C4-2B (cell line): ENCODE measurements around the gene PLEKHO2.

Source experiments
- ZFX ChIP-seq: fragments of 450-650 bp; IDR thresholded peaks from 2 replicates; pipeline ENCODE4 v1.6.1; 2017
- TF ChIP-seq, protein P1 (sequence below): fragments of 450-650 bp; conservative IDR thresholded peaks from 2 replicates; pipeline ENCODE4 v1.5.1; 2017; ENCODE audit warnings: mild to moderate bottlenecking

DNA sequence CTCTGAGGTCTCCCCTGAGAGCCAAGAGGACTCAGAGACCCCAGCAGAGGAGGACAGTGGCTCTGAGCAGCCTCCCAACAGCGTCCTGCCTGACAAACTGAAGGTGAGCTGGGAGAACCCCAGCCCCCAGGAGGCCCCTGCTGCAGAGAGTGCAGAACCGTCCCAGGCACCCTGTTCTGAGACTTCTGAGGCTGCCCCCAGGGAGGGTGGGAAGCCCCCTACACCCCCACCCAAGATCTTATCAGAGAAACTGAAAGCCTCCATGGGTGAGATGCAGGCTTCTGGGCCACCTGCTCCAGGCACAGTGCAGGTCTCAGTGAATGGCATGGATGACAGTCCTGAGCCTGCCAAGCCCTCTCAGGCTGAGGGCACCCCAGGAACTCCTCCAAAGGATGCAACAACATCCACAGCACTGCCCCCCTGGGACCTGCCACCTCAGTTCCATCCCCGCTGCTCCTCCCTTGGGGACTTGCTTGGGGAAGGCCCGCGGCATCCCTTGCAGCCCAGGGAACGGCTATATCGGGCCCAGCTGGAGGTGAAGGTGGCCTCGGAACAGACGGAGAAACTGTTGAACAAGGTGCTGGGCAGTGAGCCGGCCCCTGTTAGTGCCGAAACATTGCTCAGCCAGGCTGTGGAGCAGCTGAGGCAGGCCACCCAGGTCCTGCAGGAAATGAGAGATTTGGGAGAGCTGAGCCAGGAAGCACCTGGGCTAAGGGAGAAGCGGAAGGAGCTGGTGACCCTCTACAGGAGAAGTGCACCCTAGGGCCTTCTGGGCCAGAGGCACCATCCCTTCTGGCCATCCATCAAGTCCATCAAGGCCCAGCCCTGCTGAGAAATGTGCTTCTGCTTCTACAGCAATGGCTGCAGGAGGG lies 23.6 kb downstream of the PLEKHO2 start:
- TF ChIP-seq, protein P1, sequence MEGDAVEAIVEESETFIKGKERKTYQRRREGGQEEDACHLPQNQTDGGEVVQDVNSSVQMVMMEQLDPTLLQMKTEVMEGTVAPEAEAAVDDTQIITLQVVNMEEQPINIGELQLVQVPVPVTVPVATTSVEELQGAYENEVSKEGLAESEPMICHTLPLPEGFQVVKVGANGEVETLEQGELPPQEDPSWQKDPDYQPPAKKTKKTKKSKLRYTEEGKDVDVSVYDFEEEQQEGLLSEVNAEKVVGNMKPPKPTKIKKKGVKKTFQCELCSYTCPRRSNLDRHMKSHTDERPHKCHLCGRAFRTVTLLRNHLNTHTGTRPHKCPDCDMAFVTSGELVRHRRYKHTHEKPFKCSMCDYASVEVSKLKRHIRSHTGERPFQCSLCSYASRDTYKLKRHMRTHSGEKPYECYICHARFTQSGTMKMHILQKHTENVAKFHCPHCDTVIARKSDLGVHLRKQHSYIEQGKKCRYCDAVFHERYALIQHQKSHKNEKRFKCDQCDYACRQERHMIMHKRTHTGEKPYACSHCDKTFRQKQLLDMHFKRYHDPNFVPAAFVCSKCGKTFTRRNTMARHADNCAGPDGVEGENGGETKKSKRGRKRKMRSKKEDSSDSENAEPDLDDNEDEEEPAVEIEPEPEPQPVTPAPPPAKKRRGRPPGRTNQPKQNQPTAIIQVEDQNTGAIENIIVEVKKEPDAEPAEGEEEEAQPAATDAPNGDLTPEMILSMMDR, result no peak
- no peak for TF ChIP-seq ZFX
